ENCODE data around the gene ALDH1L2. TPM values are rescaled to one million over a fixed set of nuclear protein-coding genes. Genes with fewer than 3 reads are reported as not detected.

The ALDH1L2 gene
- polyA plus RNA-seq, 1 donor (not counting 4 experiments of a cell fraction or from before 2014, with no cell fraction given): 1.8 TPM

- no peak overlapping the region for H3K4me2 ChIP-seq (ENCODE audit: control insufficient read depth, extremely low read depth, insufficient read depth, low read depth, low read length)
- H4K20me1 ChIP-seq (ENCODE audit: control insufficient read depth, extremely low read depth, insufficient read depth, low read length): no peaks in the 10 kb centered on the region
- no peak overlapping the region for H2AFZ ChIP-seq (ENCODE audit: control insufficient read depth, low read length)
- no peaks in the 10 kb centered on the region for H3K9me3 ChIP-seq (ENCODE audit: control insufficient read depth, low read depth, low read length)
- H3K36me3 ChIP-seq (ENCODE audit: control insufficient read depth in 2 of 2, extremely low read depth in 1 of 2, insufficient read depth in 2 of 2, low read length in 2 of 2): no peaks in the 10 kb centered on the region
- no peaks in the 10 kb centered on the region for H3K4me1 ChIP-seq (ENCODE audit: control insufficient read depth, extremely low read depth, insufficient read depth, low read length)
- H3K27me3 ChIP-seq (ENCODE audit: control insufficient read depth, extremely low read depth, insufficient read depth, low read length): no peaks in the 10 kb centered on the region
- no peak for TF ChIP-seq CTCF (optimal IDR thresholded peaks at IDR 0.05 in 1 of 3, IDR thresholded peaks at IDR 0.05 in 1 of 3, conservative IDR thresholded peaks at IDR 0.05 in 1 of 3; ENCODE audit: extremely low read depth in 1 of 3, insufficient read depth in 2 of 3, low read length in 3 of 3)
- no peak for TF ChIP-seq EZH2 (IDR thresholded peaks at IDR 0.05; ENCODE audit: low read length)
- no peak overlapping the region for H3K4me3 ChIP-seq (ENCODE audit: control insufficient read depth in 2 of 3, extremely low read depth in 1 of 3, insufficient read depth in 2 of 3, low read depth in 1 of 3, low read length in 3 of 3)
- no peak for FAIRE-seq
- H3K9ac ChIP-seq (ENCODE audit: control insufficient read depth, extremely low read depth, insufficient read depth, low read length): no peak overlapping the region
- H3K9me1 ChIP-seq (ENCODE audit: control insufficient read depth, extremely low read depth, insufficient read depth, low read length): no peaks in the 10 kb centered on the region
- H3K79me2 ChIP-seq (ENCODE audit: control insufficient read depth, insufficient read depth, low read length): no peaks in the 10 kb centered on the region
- no peak for DNase-seq (ENCODE audit: low read depth, low spot score)
- H3K27ac ChIP-seq (ENCODE audit: control insufficient read depth, insufficient read depth, low read length): no peak overlapping the region
- dilution Hi-C loops (cut with MboI; ENCODE audit: extremely low pct_ligation_motif_present, low sequenced_read_pairs): no loop called here
These were observed 8.2 kb downstream of the ALDH1L2 start for GRCh38 chr12:105076098-105076497.

- Histone ChIP-seq H2AFZ (ENCODE audit: control insufficient read depth, low read length) (no peak overlapping the region), H3K27me3 (ENCODE audit: control insufficient read depth, extremely low read depth, insufficient read depth, low read length) (no peaks in the 10 kb centered on the region), H3K9ac (ENCODE audit: control insufficient read depth, extremely low read depth, insufficient read depth, low read length) (no peak overlapping the region), H4K20me1 (ENCODE audit: control insufficient read depth, extremely low read depth, insufficient read depth, low read length) (no peaks in the 10 kb centered on the region), H3K79me2 (ENCODE audit: control insufficient read depth, insufficient read depth, low read length) (no peaks in the 10 kb centered on the region), H3K4me2 (ENCODE audit: control insufficient read depth, extremely low read depth, insufficient read depth, low read depth, low read length) (no peak overlapping the region), H3K4me3 (ENCODE audit: control insufficient read depth in 2 of 3, extremely low read depth in 1 of 3, insufficient read depth in 2 of 3, low read depth in 1 of 3, low read length in 3 of 3) (no peak overlapping the region), H3K36me3 (ENCODE audit: control insufficient read depth in 2 of 2, extremely low read depth in 1 of 2, insufficient read depth in 2 of 2, low read length in 2 of 2) (no peaks in the 10 kb centered on the region), H3K27ac (ENCODE audit: control insufficient read depth, insufficient read depth, low read length) (no peak overlapping the region), H3K9me1 (ENCODE audit: control insufficient read depth, extremely low read depth, insufficient read depth, low read length) (no peaks in the 10 kb centered on the region), H3K4me1 (ENCODE audit: control insufficient read depth, extremely low read depth, insufficient read depth, low read length) (no peaks in the 10 kb centered on the region), H3K9me3 (ENCODE audit: control insufficient read depth, low read depth, low read length) (no peaks in the 10 kb centered on the region)
- dilution Hi-C loops (cut with MboI; ENCODE audit: extremely low pct_ligation_motif_present, low sequenced_read_pairs): no loop called here
- no peak for TF ChIP-seq CTCF (optimal IDR thresholded peaks at IDR 0.05 in 1 of 3, IDR thresholded peaks at IDR 0.05 in 1 of 3, conservative IDR thresholded peaks at IDR 0.05 in 1 of 3; ENCODE audit: extremely low read depth in 1 of 3, insufficient read depth in 2 of 3, low read length in 3 of 3)
- TF ChIP-seq EZH2 (IDR thresholded peaks at IDR 0.05; ENCODE audit: low read length): no peak
- no peak for DNase-seq (ENCODE audit: low read depth, low spot score)
- FAIRE-seq: peak; percentile 59
These were observed 11.3 kb downstream of the ALDH1L2 start for GRCh38 chr12:105072888-105073488.
